Endodermal cell (in vitro differentiated cells): ENCODE measurements around the gene C3orf20. TPM values are rescaled to one million over a fixed set of nuclear protein-coding genes. Genes with fewer than 3 reads are reported as not detected.

Experiments
- DNase-seq: peaks from one replicate; pipeline ENCODE4 v3.0.0-alpha.2; 2017
- H3K27ac ChIP-seq: 2 replicates; pipeline ENCODE4 v1.5.1; 2013; ENCODE audit warnings: mild to moderate bottlenecking, low read depth, low read length, moderate library complexity
- H3K27me3 ChIP-seq: 2 replicates; pipeline ENCODE4 v1.6.1; 2013; ENCODE audit warnings: mild to moderate bottlenecking, low read length, moderate library complexity; ENCODE audit not compliant: insufficient read depth, control insufficient read depth, poor library complexity, severe bottlenecking
- H3K36me3 ChIP-seq: 2 replicates; pipeline ENCODE4 v1.7.0; 2013; ENCODE audit warnings: mild to moderate bottlenecking, low read length, moderate library complexity; ENCODE audit not compliant: control insufficient read depth, insufficient read depth
- H3K4me1 ChIP-seq: one replicate; pipeline ENCODE4 v1.7.0; 2013; ENCODE audit warnings: low read length; ENCODE audit not compliant: control insufficient read depth, insufficient read depth
- H3K4me3 ChIP-seq: 2 replicates; pipeline ENCODE4 v1.5.1; 2013; ENCODE audit warnings: mild to moderate bottlenecking, low read length, moderate library complexity
- H3K9ac ChIP-seq: 2 replicates; pipeline ENCODE4 v1.6.1; 2013; ENCODE audit warnings: mild to moderate bottlenecking, low read length, moderate library complexity; ENCODE audit not compliant: poor library complexity, severe bottlenecking; ENCODE audit errors: extremely low read depth
- H3K9me3 ChIP-seq: 2 replicates; pipeline ENCODE4 v1.6.1; 2013; ENCODE audit warnings: mild to moderate bottlenecking, low read length, moderate library complexity; ENCODE audit not compliant: control insufficient read depth
- H3K27ac Mint-ChIP-seq: 2 replicates; pipeline ENCODE4 v1.8.0; 2020; ENCODE audit warnings: mixed read lengths
- H3K27me3 Mint-ChIP-seq: 2 replicates; pipeline ENCODE4 v1.8.0; 2021; ENCODE audit warnings: mild to moderate bottlenecking, mixed read lengths; ENCODE audit not compliant: insufficient read depth
- H3K36me3 Mint-ChIP-seq: 2 replicates; pipeline ENCODE4 v1.8.0; 2020; ENCODE audit warnings: low read depth, mixed read lengths
- H3K4me1 Mint-ChIP-seq: 2 replicates; pipeline ENCODE4 v1.8.0; 2020; ENCODE audit warnings: mixed read lengths
- H3K4me3 Mint-ChIP-seq: 2 replicates; pipeline ENCODE4 v1.8.0; 2020; ENCODE audit warnings: mild to moderate bottlenecking, moderate library complexity, mixed read lengths
- H3K9me3 Mint-ChIP-seq: 2 replicates; pipeline ENCODE4 v1.8.0; 2020; ENCODE audit warnings: mild to moderate bottlenecking, mixed read lengths
- CTCF ChIP-seq: fragments of 200-600 bp; sonication (generic); conservative IDR thresholded peaks from 2 replicates; pipeline ENCODE4 v1.5.0; 2021; ENCODE audit warnings: antibody characterized with exemption, mild to moderate bottlenecking
- WGBS, 2 experiments: methylation state at CpG; one replicate each; pipeline versions ENCODE4 v1.1.5 to v1.1.7; 2013; ENCODE audit warnings: missing lambda C conversion rate in 2 of 2, mixed read lengths in 1 of 2; ENCODE audit not compliant: insufficient coverage in 1 of 2, insufficient read length in 1 of 2; 5-methylcytosine and 5-hydroxymethylcytosine counted together
- total RNA-seq, 2 donors: library from RNA; stranded (reverse); fragmentation: NEBNext Ultra II Directional in 1 of 2; extraction: Animal tissue kit (Norgen Biotek cat#: 25700) in 1 of 2; gene quantifications; 2 replicates in 1 of 2; 3 replicates in 1 of 2; pipeline ENCODE4 v1.2.1, GENCODE V29; 2021

C3orf20 gene
- total RNA-seq, 2 donors from 2014 or later: not detected

- Histone ChIP-seq H3K27ac (no peak overlapping the region), H3K9me3 (no peaks in the 10 kb centered on the region), H3K36me3 (no peaks in the 10 kb centered on the region), H3K4me1 (no peaks in the 10 kb centered on the region), H3K9ac (no peak overlapping the region), H3K27me3 (peaks cover 32% of the 10 kb centered on the region), H3K4me3 (no peak overlapping the region)
- WGBS, 2 experiments: 50 to 69% methylated on average over 1 of the region's 1 CpG
- H3K9me3 Mint-ChIP-seq: no peaks in the 10 kb centered on the region
- TF ChIP-seq CTCF: peak; percentile 33
- H3K27me3 Mint-ChIP-seq: peaks cover 27% of the 10 kb centered on the region
- no peak overlapping the region for H3K4me3 Mint-ChIP-seq
- H3K27ac Mint-ChIP-seq: no peak overlapping the region
- no peaks in the 10 kb centered on the region for H3K36me3 Mint-ChIP-seq
- DNase-seq: no peak
- H3K4me1 Mint-ChIP-seq: no peaks in the 10 kb centered on the region
These were observed 42.4 kb downstream of the C3orf20 start for GRCh38 chr3:14717307-14717706.

GRCh38 chr3:14718539-14718938 is 43.6 kb downstream of the C3orf20 start:
- Histone ChIP-seq H3K27ac (no peak overlapping the region), H3K27me3 (peaks cover 31% of the 10 kb centered on the region), H3K9ac (no peak overlapping the region), H3K4me1 (no peaks in the 10 kb centered on the region), H3K9me3 (no peaks in the 10 kb centered on the region), H3K4me3 (no peak overlapping the region), H3K36me3 (no peaks in the 10 kb centered on the region)
- no peak overlapping the region for H3K4me3 Mint-ChIP-seq
- no peaks in the 10 kb centered on the region for H3K36me3 Mint-ChIP-seq
- 92 to 95% methylated on average over 2 of the region's 2 CpGs for WGBS, 2 experiments
- H3K4me1 Mint-ChIP-seq: no peaks in the 10 kb centered on the region
- no peak for DNase-seq
- H3K9me3 Mint-ChIP-seq: no peaks in the 10 kb centered on the region
- H3K27ac Mint-ChIP-seq: no peak overlapping the region
- TF ChIP-seq CTCF: no peak
- H3K27me3 Mint-ChIP-seq: peaks cover 24% of the 10 kb centered on the region

- no peak overlapping the region for H3K9ac ChIP-seq
- Mint-ChIP-seq H3K4me1 (no peaks in the 10 kb centered on the region), H3K36me3 (no peaks in the 10 kb centered on the region), H3K27ac (no peak overlapping the region), H3K4me3 (no peak overlapping the region), H3K27me3 (peaks cover 19% of the 10 kb centered on the region), H3K9me3 (no peaks in the 10 kb centered on the region)
- H3K36me3 ChIP-seq: no peaks in the 10 kb centered on the region
- no peak overlapping the region for H3K4me3 ChIP-seq
- 91 to 94% methylated on average over 2 of the region's 2 CpGs for WGBS, 2 experiments
- peaks cover 26% of the 10 kb centered on the region for H3K27me3 ChIP-seq
- no peak overlapping the region for H3K27ac ChIP-seq
- DNase-seq: no peak
- no peaks in the 10 kb centered on the region for H3K4me1 ChIP-seq
- H3K9me3 ChIP-seq: no peaks in the 10 kb centered on the region
- no peak for TF ChIP-seq CTCF
These were observed 44.1 kb downstream of the C3orf20 start for GRCh38 chr3:14719006-14719405.
